Subcutaneous adipose tissue (tissue), 4 donors: ENCODE data around the gene ZNF134. TPM values are rescaled to one million over a fixed set of nuclear protein-coding genes. Genes with fewer than 3 reads are reported as not detected.

Experiments used
- total RNA-seq, 4 donors: library from RNA; depleted of rRNA; stranded (reverse); fragments of >200 nt; gene quantifications; one replicate each; pipeline ENCODE4 v1.1.0, GENCODE V29; 2016
- TF ChIP-seq, protein P1 (sequence below): fragments of 450-650 bp; IDR thresholded peaks from one replicate; pipeline ENCODE4 v1.5.1; 2016; ENCODE audit warnings: low read depth, mild to moderate bottlenecking, control low read depth, antibody characterized with exemption, moderate library complexity

ZNF134 gene
- total RNA-seq, 4 donors from 2014 or later, result 10.6 to 20.3 (median 13.1) TPM

DNA sequence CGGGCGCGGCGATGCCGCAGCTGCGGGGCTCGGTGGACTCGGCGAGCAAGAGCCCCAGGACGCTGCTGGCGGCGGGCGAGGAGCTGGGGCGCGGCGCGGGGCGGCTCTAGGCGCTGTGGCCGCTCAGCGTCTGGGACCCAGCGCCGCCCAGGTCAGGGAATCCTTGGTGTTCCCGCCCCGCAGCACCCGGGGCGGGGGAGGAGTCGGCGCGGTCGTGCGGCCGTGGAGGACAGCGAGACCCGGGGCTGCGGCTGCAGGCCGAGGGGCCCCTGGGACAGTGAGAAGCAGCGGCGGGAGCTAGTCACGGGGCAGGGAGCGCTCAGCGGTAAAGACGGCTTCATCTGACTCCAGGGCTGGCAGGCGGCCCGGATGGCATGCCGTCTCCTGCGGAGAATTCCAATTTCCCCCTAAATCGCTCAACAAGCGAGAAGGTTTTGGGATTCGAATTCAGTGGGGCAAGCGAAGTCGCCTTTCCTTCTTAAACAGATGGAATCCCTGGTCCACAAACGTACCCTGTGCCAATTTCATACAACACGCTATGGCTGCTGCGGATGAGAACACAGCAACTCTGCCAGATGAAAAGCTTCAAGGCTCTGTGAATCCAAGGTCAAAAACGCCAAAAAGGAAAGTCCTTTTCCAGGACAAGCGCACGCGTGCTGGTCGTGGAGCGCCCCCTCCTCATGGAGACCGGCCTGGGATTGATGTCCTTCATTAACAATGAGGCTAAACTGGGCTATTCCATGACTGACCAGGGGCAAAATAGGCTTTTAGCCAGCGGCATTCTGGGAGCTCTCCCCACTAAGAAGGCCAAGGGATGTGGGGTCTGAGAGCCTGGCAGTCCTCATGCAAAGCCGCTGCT lies 50.5 kb downstream of the ZNF134 start:
- TF ChIP-seq, protein P1, sequence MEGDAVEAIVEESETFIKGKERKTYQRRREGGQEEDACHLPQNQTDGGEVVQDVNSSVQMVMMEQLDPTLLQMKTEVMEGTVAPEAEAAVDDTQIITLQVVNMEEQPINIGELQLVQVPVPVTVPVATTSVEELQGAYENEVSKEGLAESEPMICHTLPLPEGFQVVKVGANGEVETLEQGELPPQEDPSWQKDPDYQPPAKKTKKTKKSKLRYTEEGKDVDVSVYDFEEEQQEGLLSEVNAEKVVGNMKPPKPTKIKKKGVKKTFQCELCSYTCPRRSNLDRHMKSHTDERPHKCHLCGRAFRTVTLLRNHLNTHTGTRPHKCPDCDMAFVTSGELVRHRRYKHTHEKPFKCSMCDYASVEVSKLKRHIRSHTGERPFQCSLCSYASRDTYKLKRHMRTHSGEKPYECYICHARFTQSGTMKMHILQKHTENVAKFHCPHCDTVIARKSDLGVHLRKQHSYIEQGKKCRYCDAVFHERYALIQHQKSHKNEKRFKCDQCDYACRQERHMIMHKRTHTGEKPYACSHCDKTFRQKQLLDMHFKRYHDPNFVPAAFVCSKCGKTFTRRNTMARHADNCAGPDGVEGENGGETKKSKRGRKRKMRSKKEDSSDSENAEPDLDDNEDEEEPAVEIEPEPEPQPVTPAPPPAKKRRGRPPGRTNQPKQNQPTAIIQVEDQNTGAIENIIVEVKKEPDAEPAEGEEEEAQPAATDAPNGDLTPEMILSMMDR, result no peak

DNA sequence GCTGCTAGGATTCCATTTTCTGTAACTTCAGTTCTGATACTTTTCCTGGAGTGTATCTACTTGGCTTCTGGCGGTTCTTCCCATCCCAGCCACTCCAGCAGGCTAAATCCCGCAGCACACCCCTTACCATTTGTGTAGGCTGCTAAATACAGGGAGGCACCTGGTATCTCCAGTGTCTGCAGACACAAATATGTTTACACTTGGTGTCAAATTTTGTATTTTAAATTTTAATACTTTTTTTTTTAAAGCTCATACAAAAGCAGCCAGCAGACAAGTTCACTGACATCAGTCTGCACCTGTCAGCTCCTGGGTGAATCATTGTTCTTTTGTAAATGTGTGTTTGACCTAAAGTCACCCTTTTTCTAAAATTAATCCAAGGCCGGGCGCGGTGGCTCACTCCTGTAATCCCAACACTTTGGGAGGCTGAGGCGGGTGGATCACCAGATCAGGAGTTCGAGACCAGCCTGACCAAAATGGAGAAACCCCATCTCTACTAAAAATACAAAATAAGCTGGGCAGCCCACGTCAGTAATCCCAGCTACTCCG lies 51.3 kb downstream of the ZNF134 start:
- TF ChIP-seq, protein P1, result no peak

DNA sequence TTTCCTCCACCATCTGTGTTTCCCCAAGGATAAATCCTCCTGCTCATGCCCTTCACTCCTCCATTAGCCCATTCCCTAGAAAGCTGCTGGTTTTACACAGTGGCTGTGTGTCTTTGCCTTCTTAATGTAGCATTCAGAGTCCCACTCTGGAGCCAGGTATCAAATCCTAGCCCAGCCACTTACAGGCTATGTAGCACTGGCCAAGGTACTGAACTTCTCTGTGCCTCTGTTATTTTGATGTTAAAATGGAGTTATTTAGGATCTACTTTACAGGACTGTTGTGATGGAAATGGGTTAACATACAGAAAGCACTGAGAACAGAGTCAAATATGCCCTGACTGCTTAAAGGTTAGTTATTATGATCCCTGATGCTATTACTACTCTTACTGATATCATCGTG lies 53.2 kb downstream of the ZNF134 start:
- TF ChIP-seq, protein P1, result no peak

DNA sequence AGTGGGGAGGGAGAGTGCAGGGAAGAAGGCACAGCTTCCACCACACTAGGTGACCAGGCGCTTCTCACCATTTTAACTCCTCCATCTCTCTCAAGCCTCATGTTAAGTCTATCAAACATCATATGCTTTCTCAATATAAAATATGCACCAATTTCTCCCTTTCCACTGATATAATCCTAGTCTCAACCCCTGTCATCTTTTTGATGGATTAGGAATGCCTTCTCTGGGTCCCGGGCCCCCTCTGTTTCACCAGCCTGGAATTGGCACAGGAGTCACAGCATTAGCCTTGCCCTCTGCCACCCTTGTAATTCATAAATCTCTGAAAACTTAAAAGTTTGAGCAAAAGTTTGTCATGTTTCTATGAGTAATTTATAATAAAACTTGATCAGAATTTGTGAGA lies 54.6 kb downstream of the ZNF134 start, which contains the start of gene ZSCAN4:
Gene ZSCAN4 (plus strand): TSS at position 301 of the 400 bp plus-strand sequence. CDS start 7,211 bp downstream, outside the sequence.
- TF ChIP-seq, protein P1, result no peak

DNA sequence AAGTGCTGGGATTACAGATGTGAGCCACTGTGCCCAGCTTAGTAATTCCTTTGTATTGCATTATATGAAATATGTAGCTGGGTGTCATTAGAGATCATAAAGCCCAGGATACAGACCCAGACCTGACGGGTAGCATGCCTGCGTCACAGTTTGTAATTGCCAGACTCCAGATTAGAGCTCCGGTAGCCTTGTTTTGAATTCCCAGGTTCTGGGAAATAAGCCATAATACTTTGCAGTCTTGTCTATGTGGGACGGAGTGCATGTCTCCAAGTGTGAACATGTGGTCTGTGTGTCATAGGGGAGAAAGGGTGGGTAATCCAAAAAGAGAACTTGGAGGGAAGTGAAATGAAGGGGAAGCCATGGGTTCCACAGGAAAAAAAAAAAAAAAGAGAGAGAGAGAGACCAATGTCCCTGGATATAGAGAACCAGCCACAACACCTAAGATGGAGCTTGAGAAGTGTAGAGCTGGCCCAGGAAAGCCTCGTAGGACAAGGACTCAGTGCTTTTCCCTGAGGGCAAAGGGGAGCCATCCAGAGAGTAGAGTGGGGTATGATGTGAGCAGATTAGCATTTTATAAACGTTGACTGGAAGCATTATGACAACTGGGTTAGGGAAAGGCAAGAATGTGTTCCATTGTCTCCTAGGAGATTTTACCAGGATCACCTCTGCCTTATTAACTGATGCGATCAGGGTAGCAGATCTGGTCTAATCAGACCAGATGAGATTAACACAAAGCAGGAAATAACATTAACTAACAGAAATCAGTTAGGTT lies 57.3 kb downstream of the ZNF134 start:
- TF ChIP-seq, protein P1, result no peak

DNA sequence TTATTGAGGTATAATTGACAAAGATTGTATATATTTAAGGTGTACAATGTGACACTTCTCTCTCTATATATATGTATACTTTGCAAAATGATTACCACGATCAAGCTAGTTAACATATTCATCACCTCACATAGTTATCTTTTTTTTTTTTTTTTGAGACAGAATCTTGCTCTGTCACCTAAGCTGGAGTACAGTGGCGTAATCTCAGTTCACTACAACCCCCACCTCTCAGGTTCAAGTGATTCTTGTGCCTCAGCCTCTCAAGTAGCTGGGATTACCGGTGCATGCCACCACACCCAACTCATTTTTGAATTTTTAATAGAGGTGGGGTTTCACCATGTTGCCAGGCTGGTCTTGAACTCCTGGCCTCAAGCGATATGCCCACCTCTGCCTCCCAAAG lies 58.4 kb downstream of the ZNF134 start:
- TF ChIP-seq, protein P1, result no peak

Other genes starting within 250 kb of the ZNF134 start
- 10 to 100 TPM; 16.6 to 37.4 (median 17.3) TPM for gene ZNF548, start 224.4 kb upstream of the ZNF134 start, total RNA-seq
- 10 to 100 TPM in 3 of 4 donors, 1 to 10 TPM in 1; 8.0 to 14.1 (median 12.4) TPM for gene ZNF17, start 203.1 kb upstream of the ZNF134 start, total RNA-seq
- gene ZNF749, start 178.9 kb upstream of the ZNF134 start, total RNA-seq, result 1 to 10 TPM; 2.9 to 5.1 (median 3.8) TPM
- gene VN1R1, start 157.1 kb upstream of the ZNF134 start, total RNA-seq, result 1 to 10 TPM in 1 of 4 donors, under 1 TPM in 3; 0.22 to 1.1 (median 0.72) TPM
- gene ZNF772, start 136.7 kb upstream of the ZNF134 start, total RNA-seq, result 10 to 100 TPM in 3 of 4 donors, 1 to 10 TPM in 1; 6.2 to 18.6 (median 11.5) TPM
- 10 to 100 TPM in 1 of 4 donors, 1 to 10 TPM in 3; 7.7 to 13.4 (median 9.5) TPM for gene ZNF419, start 126.5 kb upstream of the ZNF134 start, total RNA-seq
- 10 to 100 TPM in 3 of 4 donors, 1 to 10 TPM in 1; 6.5 to 16.5 (median 14.3) TPM for gene ZNF773, start 114.3 kb upstream of the ZNF134 start, total RNA-seq
- gene ZNF549, start 86.9 kb upstream of the ZNF134 start, total RNA-seq, result 1 to 10 TPM; 4.1 to 4.8 (median 4.5) TPM
- 1 to 10 TPM; 6.6 to 8.1 (median 7.5) TPM for gene ZNF550, start 54.4 kb upstream of the ZNF134 start, total RNA-seq
- 1 to 10 TPM; 2.9 to 4.7 (median 3.4) TPM for gene ZNF416, start 35.3 kb upstream of the ZNF134 start, total RNA-seq
- 1 to 10 TPM in 3 of 4 donors, under 1 TPM in 1; 0.65 to 8.7 (median 3.9) TPM for gene ZIK1, start 30.1 kb upstream of the ZNF134 start, total RNA-seq
- 1 to 10 TPM; 1.1 to 3.8 (median 2.6) TPM for gene ZNF530, start 14.4 kb upstream of the ZNF134 start, total RNA-seq
- gene ZNF211, start 18.9 kb downstream of the ZNF134 start, total RNA-seq, result 10 to 100 TPM in 2 of 4 donors, 1 to 10 TPM in 2; 8.2 to 11.0 (median 10.0) TPM
- gene ZSCAN4, start 54.7 kb downstream of the ZNF134 start, total RNA-seq, result not detected
- 1 to 10 TPM; 3.6 to 6.8 (median 6.3) TPM for gene ZNF551, start 67.7 kb downstream of the ZNF134 start, total RNA-seq
- 1 to 10 TPM; 1.9 to 3.0 (median 2.7) TPM for gene ZNF154, start 95.0 kb downstream of the ZNF134 start, total RNA-seq
- gene ZNF671, start 113.4 kb downstream of the ZNF134 start, total RNA-seq, result 1 to 10 TPM; 3.9 to 8.1 (median 6.4) TPM
- 10 to 100 TPM in 2 of 4 donors, 1 to 10 TPM in 2; 8.8 to 10.9 (median 10.1) TPM for gene ZNF776, start 132.6 kb downstream of the ZNF134 start, total RNA-seq
- 10 to 100 TPM; 17.8 to 22.5 (median 20.9) TPM for gene ZNF586, start 155.4 kb downstream of the ZNF134 start, total RNA-seq
- gene ZNF552, start 200.7 kb downstream of the ZNF134 start, total RNA-seq, result 10 to 100 TPM in 1 of 4 donors, 1 to 10 TPM in 3; 3.9 to 10.4 (median 5.4) TPM
- gene ZNF587B, start 216.1 kb downstream of the ZNF134 start, total RNA-seq, result 10 to 100 TPM; 10.0 to 17.5 (median 12.3) TPM
- 10 to 100 TPM; 14.5 to 30.5 (median 19.9) TPM for gene ZNF587, start 235.6 kb downstream of the ZNF134 start, total RNA-seq